CD4-positive, alpha-beta T cell treated with Interleukin-1 beta for 1 hour (primary cell): Measurements from ENCODE around the gene RTP5.

ENCODE experiments used
- DNase-seq, 2 donors: peaks; one replicate each; pipeline ENCODE4 v3.0.0-alpha.2; 2020 to 2022

Gene RTP5

GRCh38 chr2:241890524-241891235 lies 21.2 kb downstream of the RTP5 start:
- DNase-seq, result no peak

- DNase-seq, result no peak
Observed at GRCh38 chr2:241891315-241891987, 21.9 kb downstream of the RTP5 start.

GRCh38 chr2:241891988-241892298 lies 22.4 kb downstream of the RTP5 start:
- no peak for DNase-seq

- no peak for DNase-seq
Observed at GRCh38 chr2:241892299-241893137, 23.0 kb downstream of the RTP5 start.

GRCh38 chr2:241893265-241893664 lies 23.7 kb downstream of the RTP5 start:
- DNase-seq, result no peak

- no peak for DNase-seq
Observed at GRCh38 chr2:241894056-241894641, 24.6 kb downstream of the RTP5 start.

GRCh38 chr2:241894681-241895426 lies 25.3 kb downstream of the RTP5 start:
- no peak for DNase-seq

GRCh38 chr2:241895427-241895711 lies 25.8 kb downstream of the RTP5 start:
- DNase-seq, result no peak

- DNase-seq, result peak; percentile 19 to 38
Observed at GRCh38 chr2:241895712-241896641, 26.4 kb downstream of the RTP5 start.

GRCh38 chr2:241896746-241897201 lies 27.2 kb downstream of the RTP5 start:
- no peak for DNase-seq

- DNase-seq, result no peak
Observed at GRCh38 chr2:241897231-241897916, 27.8 kb downstream of the RTP5 start.

GRCh38 chr2:241898463-241899270 lies 29.1 kb downstream of the RTP5 start:
- no peak for DNase-seq

GRCh38 chr2:241900251-241901017 lies 30.9 kb downstream of the RTP5 start:
- DNase-seq, result no peak

GRCh38 chr2:241901018-241901380 lies 31.5 kb downstream of the RTP5 start:
- DNase-seq, result no peak

- DNase-seq, result no peak
Observed at GRCh38 chr2:241901500-241902351, 32.2 kb downstream of the RTP5 start.

GRCh38 chr2:241902357-241902991 lies 32.9 kb downstream of the RTP5 start:
- DNase-seq, result no peak

- no peak for DNase-seq
Observed at GRCh38 chr2:241903121-241904010, 33.8 kb downstream of the RTP5 start.
